Keratinocyte (primary cell): ENCODE results near the gene OR2AT4. TPM values are rescaled to one million over a fixed set of nuclear protein-coding genes. Genes with fewer than 3 reads are reported as not detected.

Source experiments
- DNase-seq: peaks from one replicate; pipeline ENCODE4 v3.0.0-alpha.2; 2011; ENCODE audit warnings: low read depth, missing footprints, low spot score
- FAIRE-seq: peaks from 2 replicates; lab custom pipeline; 2011; peaks lifted over from hg19 to GRCh38; lab: Jason Lieb, UNC
- H2AFZ ChIP-seq: 2 replicates; pipeline ENCODE4 v1.6.0; 2012; ENCODE audit warnings: low read length, control low read depth, inconsistent platforms; ENCODE audit not compliant: control insufficient read depth
- H3K27ac ChIP-seq: 2 replicates; pipeline ENCODE4 v1.5.1; 2011; ENCODE audit warnings: low read length; ENCODE audit not compliant: control insufficient read depth, insufficient read depth
- H3K27me3 ChIP-seq: 3 replicates; pipeline ENCODE4 v1.6.0; 2011; ENCODE audit warnings: low read length; ENCODE audit not compliant: control insufficient read depth, insufficient read depth; ENCODE audit errors: extremely low read depth
- H3K36me3 ChIP-seq, 2 experiments: 2 replicates in 1 of 2; 3 replicates in 1 of 2; pipeline ENCODE4 v1.5.1; 2011; ENCODE audit warnings: low read length in 2 of 2, mild to moderate bottlenecking in 1 of 2; ENCODE audit not compliant: control insufficient read depth in 2 of 2, insufficient read depth in 2 of 2; ENCODE audit errors: extremely low read depth in 1 of 2
- H3K4me1 ChIP-seq: 3 replicates; pipeline ENCODE4 v1.5.1; 2011; ENCODE audit warnings: low read length; ENCODE audit not compliant: control insufficient read depth, insufficient read depth; ENCODE audit errors: extremely low read depth
- H3K4me2 ChIP-seq: 3 replicates; pipeline ENCODE4 v1.6.0; 2011; ENCODE audit warnings: low read depth, low read length; ENCODE audit not compliant: control insufficient read depth, insufficient read depth; ENCODE audit errors: extremely low read depth
- H3K4me3 ChIP-seq, 3 experiments: fragments of 200-600 bp in 1 of 3; sonication (generic) in 1 of 3; 2 replicates in 2 of 3; 3 replicates in 1 of 3; pipeline ENCODE4 v1.5.1; 2011 to 2016; ENCODE audit warnings: low read length in 3 of 3, mild to moderate bottlenecking in 3 of 3, control low read depth in 2 of 3, inconsistent platforms in 1 of 3, low read depth in 1 of 3, mixed read lengths in 1 of 3, mixed run types in 1 of 3, moderate library complexity in 1 of 3; ENCODE audit not compliant: control insufficient read depth in 2 of 3, insufficient read depth in 2 of 3; ENCODE audit errors: extremely low read depth in 1 of 3
- H3K79me2 ChIP-seq: 2 replicates; pipeline ENCODE4 v1.6.0; 2012; ENCODE audit warnings: low read length; ENCODE audit not compliant: control insufficient read depth, insufficient read depth
- H3K9ac ChIP-seq: 3 replicates; pipeline ENCODE4 v1.6.0; 2011; ENCODE audit warnings: low read length; ENCODE audit not compliant: control insufficient read depth, insufficient read depth; ENCODE audit errors: extremely low read depth
- H3K9me1 ChIP-seq: 3 replicates; pipeline ENCODE4 v1.6.0; 2011; ENCODE audit warnings: low read length; ENCODE audit not compliant: control insufficient read depth, insufficient read depth; ENCODE audit errors: extremely low read depth
- H3K9me3 ChIP-seq: 2 replicates; pipeline ENCODE4 v1.5.1; 2012; ENCODE audit warnings: low read depth, low read length; ENCODE audit not compliant: control insufficient read depth
- H4K20me1 ChIP-seq: 3 replicates; pipeline ENCODE4 v1.6.0; 2011; ENCODE audit warnings: low read length; ENCODE audit not compliant: control insufficient read depth, insufficient read depth; ENCODE audit errors: extremely low read depth
- CTCF ChIP-seq, 3 experiments: IDR thresholded peaks in 1 of 3; conservative IDR thresholded peaks in 1 of 3; optimal IDR thresholded peaks in 1 of 3; 2 replicates in 2 of 3; 3 replicates in 1 of 3; pipeline versions ENCODE3 to v1.5.1; 2011; ENCODE audit warnings: low read length in 3 of 3, mild to moderate bottlenecking in 3 of 3, moderate library complexity in 2 of 3, control low read depth in 1 of 3, inconsistent platforms in 1 of 3; ENCODE audit not compliant: insufficient read depth in 2 of 3; ENCODE audit errors: extremely low read depth in 1 of 3
- EZH2 ChIP-seq: IDR thresholded peaks from one replicate; pipeline ENCODE4 v1.6.1; 2012; ENCODE audit warnings: inconsistent platforms, mild to moderate bottlenecking, low read length, moderate library complexity
- dilution Hi-C: fragments of 300-500 bp; cut with MboI; formaldehyde crosslinking; loops from one replicate; pipeline ENCODE4 v1.7.0; 2020; ENCODE audit warnings: low sequenced_read_pairs; ENCODE audit not compliant: extremely low pct_ligation_motif_present
- polyA plus RNA-seq, 5 experiments: library from polyadenylated mRNA; depleted of rRNA in 3 of 5; stranded (reverse) in 3 of 5; stranded (forward) in 1 of 5; unstranded in 1 of 5; fragments of >200 nt; gene quantifications; 1 replicate in 1 of 5; 2 replicates in 3 of 5; 3 replicates in 1 of 5; pipeline versions ENCODE4 v1.2.1 to v1.2.3, GENCODE V29; 2011 to 2012; ENCODE audit warnings: missing spikeins in 2 of 5, low read depth in 1 of 5, low replicate concordance in 1 of 5

The OR2AT4 gene
- polyA plus RNA-seq, 1 donor (not counting 4 experiments of a cell fraction or from before 2014, with no cell fraction given): not detected

DNA sequence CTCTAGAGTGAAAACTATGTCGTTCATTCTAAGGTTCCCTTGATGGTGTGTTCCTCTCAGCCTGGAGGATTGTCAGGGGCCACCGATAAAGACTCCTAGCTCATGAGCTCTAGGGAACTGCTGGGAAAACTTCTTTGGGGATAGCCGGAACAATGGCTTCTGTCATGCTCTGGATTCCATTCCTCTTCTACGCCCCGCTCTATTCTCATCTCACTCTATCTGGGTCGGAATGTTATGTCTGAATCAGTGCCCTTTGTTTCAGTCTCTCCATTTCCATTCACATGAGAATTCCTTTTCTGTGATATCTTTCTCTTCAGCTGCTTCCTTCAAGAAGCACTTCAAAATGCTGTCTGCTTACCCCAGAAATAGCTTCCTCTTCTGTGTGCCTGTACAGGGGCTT, 37.3 kb upstream of the OR2AT4 start:
- no peak for TF ChIP-seq CTCF (optimal IDR thresholded peaks at IDR 0.05 in 1 of 3, IDR thresholded peaks at IDR 0.05 in 1 of 3, conservative IDR thresholded peaks at IDR 0.05 in 1 of 3; ENCODE audit: extremely low read depth in 1 of 3, insufficient read depth in 2 of 3, low read length in 3 of 3)
- dilution Hi-C loops: no loop called here
- H3K4me1 ChIP-seq: no peaks in the 10 kb centered on the region
- no peak overlapping the region for H3K9ac ChIP-seq
- no peak for FAIRE-seq
- H3K9me1 ChIP-seq: no peaks in the 10 kb centered on the region
- H3K4me3 ChIP-seq: no peak overlapping the region
- H2AFZ ChIP-seq: no peak overlapping the region
- no peaks in the 10 kb centered on the region for H3K9me3 ChIP-seq
- H4K20me1 ChIP-seq: no peaks in the 10 kb centered on the region
- no peaks in the 10 kb centered on the region for H3K27me3 ChIP-seq
- no peak overlapping the region for H3K4me2 ChIP-seq
- H3K36me3 ChIP-seq: no peaks in the 10 kb centered on the region
- no peak overlapping the region for H3K27ac ChIP-seq
- H3K79me2 ChIP-seq: no peaks in the 10 kb centered on the region
- DNase-seq: no peak

DNA sequence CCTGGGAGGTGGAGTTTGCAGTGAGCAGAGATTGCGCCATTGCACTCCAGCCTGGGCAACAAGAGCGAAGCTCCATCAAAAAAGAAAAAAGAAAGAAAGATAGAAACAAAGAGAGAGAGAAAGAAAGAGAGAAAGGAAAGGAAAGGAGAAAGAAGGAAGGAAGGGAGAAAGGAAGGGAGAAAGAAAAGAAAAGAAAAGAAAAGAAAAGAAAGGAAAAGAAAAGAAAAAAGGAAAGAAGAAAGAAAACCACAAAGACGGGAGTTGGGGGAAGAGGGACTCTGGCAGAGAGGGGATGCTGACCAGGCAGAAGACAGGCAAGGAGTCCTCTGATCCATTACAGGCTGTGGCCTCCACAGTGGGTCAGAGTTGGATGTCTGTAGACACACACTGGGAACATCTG, 35.4 kb upstream of the OR2AT4 start:
- Histone ChIP-seq H3K36me3 (no peaks in the 10 kb centered on the region), H3K9ac (no peak overlapping the region), H3K4me1 (no peaks in the 10 kb centered on the region), H3K27me3 (no peaks in the 10 kb centered on the region), H3K4me2 (no peak overlapping the region), H3K4me3 (no peak overlapping the region), H2AFZ (no peak overlapping the region), H3K9me3 (no peaks in the 10 kb centered on the region), H3K9me1 (no peaks in the 10 kb centered on the region), H4K20me1 (no peaks in the 10 kb centered on the region), H3K27ac (no peak overlapping the region), H3K79me2 (no peaks in the 10 kb centered on the region)
- dilution Hi-C loops: no loop called here
- no peak for DNase-seq
- TF ChIP-seq EZH2 (no peak), CTCF (optimal IDR thresholded peaks at IDR 0.05 in 1 of 3, IDR thresholded peaks at IDR 0.05 in 1 of 3, conservative IDR thresholded peaks at IDR 0.05 in 1 of 3; ENCODE audit: extremely low read depth in 1 of 3, insufficient read depth in 2 of 3, low read length in 3 of 3) (no peak)
- no peak for FAIRE-seq
